Measurements from ENCODE around the gene SMYD4.

DNA sequence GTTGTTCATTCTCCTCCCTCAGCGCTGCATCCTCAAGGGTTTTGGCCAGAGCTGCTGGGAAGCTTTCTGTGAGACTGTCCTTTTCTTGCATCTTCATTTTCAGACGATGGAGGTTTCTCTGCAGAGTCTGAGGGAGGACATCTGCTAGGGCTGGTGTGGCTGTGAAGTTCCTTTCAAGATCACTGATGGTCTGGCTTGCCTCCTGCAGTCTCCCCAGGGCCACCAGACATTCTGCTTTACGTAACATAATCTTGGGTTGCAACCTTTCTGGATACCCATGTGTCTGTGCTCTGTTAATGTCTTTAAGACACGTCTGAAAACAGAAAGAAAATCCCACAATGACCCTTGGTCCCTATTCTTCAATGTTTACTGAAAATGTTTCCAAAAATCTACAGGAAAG, 29.0 kb downstream of the SMYD4 start:
- TF ChIP-seq, protein P1, sequence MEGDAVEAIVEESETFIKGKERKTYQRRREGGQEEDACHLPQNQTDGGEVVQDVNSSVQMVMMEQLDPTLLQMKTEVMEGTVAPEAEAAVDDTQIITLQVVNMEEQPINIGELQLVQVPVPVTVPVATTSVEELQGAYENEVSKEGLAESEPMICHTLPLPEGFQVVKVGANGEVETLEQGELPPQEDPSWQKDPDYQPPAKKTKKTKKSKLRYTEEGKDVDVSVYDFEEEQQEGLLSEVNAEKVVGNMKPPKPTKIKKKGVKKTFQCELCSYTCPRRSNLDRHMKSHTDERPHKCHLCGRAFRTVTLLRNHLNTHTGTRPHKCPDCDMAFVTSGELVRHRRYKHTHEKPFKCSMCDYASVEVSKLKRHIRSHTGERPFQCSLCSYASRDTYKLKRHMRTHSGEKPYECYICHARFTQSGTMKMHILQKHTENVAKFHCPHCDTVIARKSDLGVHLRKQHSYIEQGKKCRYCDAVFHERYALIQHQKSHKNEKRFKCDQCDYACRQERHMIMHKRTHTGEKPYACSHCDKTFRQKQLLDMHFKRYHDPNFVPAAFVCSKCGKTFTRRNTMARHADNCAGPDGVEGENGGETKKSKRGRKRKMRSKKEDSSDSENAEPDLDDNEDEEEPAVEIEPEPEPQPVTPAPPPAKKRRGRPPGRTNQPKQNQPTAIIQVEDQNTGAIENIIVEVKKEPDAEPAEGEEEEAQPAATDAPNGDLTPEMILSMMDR (IDR thresholded peaks at IDR 0.05 in 8 of 11, conservative IDR thresholded peaks at IDR 0.05 in 3 of 11), result no peak
- TF ChIP-seq POLR2AphosphoS5 (IDR thresholded peaks at IDR 0.05), result no peak

All from spleen (tissue), 7 donors.